GM18909 (cell line): Measurements from ENCODE around the gene LRRK1.

Experiments used
- ATAC-seq: cut with Tn5 transposase; IDR thresholded peaks from one replicate; pipeline ENCODE4 v1.9.1; 2021; ENCODE audit warnings: mild to moderate bottlenecking; ENCODE audit not compliant: unreplicated experiment, poor library complexity

LRRK1 gene

GRCh38 chr15:101051291-101052030 is 132.3 kb downstream of the LRRK1 start:
- ATAC-seq, result no peak

- ATAC-seq, result no peak
Measured at GRCh38 chr15:101052031-101052620, 133.0 kb downstream of the LRRK1 start.

- no peak for ATAC-seq
Measured at GRCh38 chr15:101052681-101053121, 133.5 kb downstream of the LRRK1 start.

GRCh38 chr15:101053261-101053660 is 134.1 kb downstream of the LRRK1 start:
- ATAC-seq, result no peak

GRCh38 chr15:101054116-101054515 is 135.0 kb downstream of the LRRK1 start:
- no peak for ATAC-seq

- no peak for ATAC-seq
Measured at GRCh38 chr15:101054991-101055390, 135.8 kb downstream of the LRRK1 start.

- ATAC-seq, result no peak
Measured at GRCh38 chr15:101055411-101055810, 136.3 kb downstream of the LRRK1 start.

GRCh38 chr15:101056366-101057334 is 137.5 kb downstream of the LRRK1 start:
- ATAC-seq, result no peak

- ATAC-seq, result no peak
Measured at GRCh38 chr15:101057841-101058407, 138.8 kb downstream of the LRRK1 start.

GRCh38 chr15:101058735-101059134 is 139.6 kb downstream of the LRRK1 start:
- ATAC-seq, result no peak

- ATAC-seq, result no peak
Measured at GRCh38 chr15:101059381-101060341, 140.5 kb downstream of the LRRK1 start.

- ATAC-seq, result no peak
Measured at GRCh38 chr15:101060576-101061551, 141.7 kb downstream of the LRRK1 start.

GRCh38 chr15:101062063-101062462 is 142.9 kb downstream of the LRRK1 start:
- ATAC-seq, result no peak

- ATAC-seq, result peak; percentile 44
Measured at GRCh38 chr15:101062471-101063171, 143.5 kb downstream of the LRRK1 start.

GRCh38 chr15:101063212-101063611 is 144.1 kb downstream of the LRRK1 start:
- ATAC-seq, result no peak

GRCh38 chr15:101063891-101064794 is 145.0 kb downstream of the LRRK1 start:
- ATAC-seq, result no peak
